ENCODE results near the gene KIAA1191. TPM values are rescaled to one million over a fixed set of nuclear protein-coding genes. Genes with fewer than 3 reads are reported as not detected.

The KIAA1191 gene
- total RNA-seq, 1 experiment from 2014 or later = 99.0 TPM

DNA sequence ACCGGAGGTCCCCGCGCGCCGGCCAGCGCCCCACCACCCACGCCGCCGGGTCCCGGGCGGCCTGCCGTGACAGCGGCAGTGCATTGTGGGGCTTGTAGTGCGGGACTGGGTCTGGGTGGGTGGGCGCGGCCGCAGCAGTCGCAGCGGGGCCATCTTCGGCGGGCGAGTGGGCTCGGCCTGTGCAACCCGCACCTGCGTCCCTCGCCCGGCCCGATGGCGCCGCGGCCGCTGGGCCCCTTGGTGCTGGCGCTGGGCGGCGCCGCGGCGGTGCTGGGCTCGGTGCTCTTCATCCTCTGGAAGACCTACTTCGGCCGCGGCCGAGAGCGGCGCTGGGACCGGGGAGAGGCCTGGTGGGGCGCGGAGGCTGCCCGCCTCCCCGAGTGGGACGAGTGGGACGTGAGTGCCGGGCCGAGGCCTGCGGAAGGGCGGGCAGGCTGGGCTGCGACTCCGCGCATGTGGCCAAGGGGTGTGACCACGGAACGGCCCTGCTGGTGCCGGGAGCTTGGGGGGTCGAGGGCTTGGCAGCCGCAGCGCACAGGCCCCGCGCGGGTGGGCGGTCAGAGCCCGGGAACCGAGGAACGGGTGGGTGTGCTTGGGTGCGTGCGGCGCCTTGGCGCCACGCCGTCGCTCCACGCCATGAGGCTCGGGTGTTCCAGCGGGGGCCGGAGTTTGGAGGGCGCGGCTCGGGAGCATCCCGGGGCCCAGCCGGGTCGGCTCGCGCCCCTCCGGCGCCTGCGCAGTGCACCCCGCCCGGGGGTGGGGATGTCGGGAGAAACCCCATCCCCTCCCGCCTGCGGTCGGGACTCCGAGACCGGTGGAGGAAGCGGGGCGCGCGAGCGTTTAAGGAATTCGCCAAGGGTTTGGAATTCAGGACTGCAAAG is 4.0 kb upstream of the KIAA1191 start, which contains the start of gene ARL10:
Gene ARL10, plus strand, starts transcription at position 137 of the 881 bp plus-strand sequence. Its CDS starts 77 bp downstream, at position 214.
- Histone ChIP-seq H3K9ac (ENCODE audit: low read length) (no peak within 1 kb of the TSS), H3K4me3 (replicated peaks in 1 of 2; ENCODE audit: low read depth in 1 of 2, low read length in 2 of 2) (no peak within 1 kb of the TSS), H3K9me3 (ENCODE audit: control insufficient read depth in 1 of 2, insufficient read depth in 1 of 2, low read depth in 1 of 2, low read length in 2 of 2) (no peaks in the 10 kb centered on the region), H3K36me3 (ENCODE audit: control insufficient read depth in 1 of 2, insufficient read depth in 2 of 2, low read length in 2 of 2) (no peaks in the 10 kb centered on the region), H3K4me2 (ENCODE audit: low read length) (no peak within 1 kb of the TSS), H3K4me1 (ENCODE audit: control insufficient read depth in 1 of 2, insufficient read depth in 2 of 2, low read length in 2 of 2) (peaks cover 9 to 21% of the 10 kb centered on the region in 2 experiments), H3K9me2 (ENCODE audit: insufficient read depth) (no peaks in the 10 kb centered on the region), H3K27me3 (ENCODE audit: insufficient read depth, low read length) (no peaks in the 10 kb centered on the region), H3K79me2 (ENCODE audit: insufficient read depth, low read length) (peaks cover 9% of the 10 kb centered on the region), H4K20me1 (ENCODE audit: insufficient read depth) (no peaks in the 10 kb centered on the region), H2AFZ (ENCODE audit: low read depth, low read length, poor library complexity, severe bottlenecking) (no peak within 1 kb of the TSS), H3K27ac (ENCODE audit: low read depth, low read length) (no peak within 1 kb of the TSS)
- TF ChIP-seq JUND (IDR thresholded peaks at IDR 0.05) (no peak), ZNF274 (IDR thresholded peaks at IDR 0.05; ENCODE audit: low read depth, low read length) (no peak), CBX3 (IDR thresholded peaks at IDR 0.05; ENCODE audit: low read depth) (no peak), EGR1 (IDR thresholded peaks at IDR 0.05; ENCODE audit: low read depth) (no peak), EZH2phosphoT487 (IDR thresholded peaks at IDR 0.05; ENCODE audit: borderline replicate concordance) (no peak), ZFX (IDR thresholded peaks at IDR 0.05) (no peak), FOSL1 (IDR thresholded peaks at IDR 0.05; ENCODE audit: low read depth) (no peak), POLR2A (IDR thresholded peaks at IDR 0.05; ENCODE audit: borderline replicate concordance, extremely low read depth, insufficient read depth, insufficient read length) (no peak), YY1 (IDR thresholded peaks at IDR 0.05; ENCODE audit: extremely low read depth, insufficient replicate concordance, low read depth, low read length) (no peak), REST (IDR thresholded peaks at IDR 0.05; ENCODE audit: low read depth) (no peak), TCF7L2 (IDR thresholded peaks at IDR 0.05; ENCODE audit: borderline replicate concordance, extremely low read depth, insufficient read depth, insufficient read length) (no peak)
- TF ChIP-seq, protein P1, sequence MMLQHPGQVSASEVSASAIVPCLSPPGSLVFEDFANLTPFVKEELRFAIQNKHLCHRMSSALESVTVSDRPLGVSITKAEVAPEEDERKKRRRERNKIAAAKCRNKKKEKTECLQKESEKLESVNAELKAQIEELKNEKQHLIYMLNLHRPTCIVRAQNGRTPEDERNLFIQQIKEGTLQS (IDR thresholded peaks at IDR 0.05) = no peak
- ChIA-PET RAD21 (ENCODE audit: low non-redundant PET in 1 of 2, low total read pairs in 2 of 2, uncharacterized antibody in 2 of 2, unreplicated experiment in 2 of 2) (no interaction called here), CTCF (no interaction called here), POLR2A (no interaction called here)
- no TSS peak for BruUV-seq (replicated peaks)
- ATAC-seq = no peak
- no peak for DNase-seq (ENCODE audit: low read depth, low spot score)
- intact Hi-C loops (cut with micrococcal nuclease) = no loop called here
